Right cardiac atrium (tissue), 5 donors: ENCODE data around the gene ATP6V0C. TPM values are rescaled to one million over a fixed set of nuclear protein-coding genes. Genes with fewer than 3 reads are reported as not detected.
A peak's percentile ranks its signal among the peaks of the same experiment; 100 is the strongest.

Experiments used
- ATAC-seq, 2 donors: fragments of 200-7000 bp; cut with Tn5 transposase; one replicate each; pipeline versions ENCODE4 v1.8.0 to v1.9.1; 2020; ENCODE audit warnings: moderate library complexity in 2 of 2, mild to moderate bottlenecking in 1 of 2
- DNase-seq, 3 donors: peaks; one replicate each; pipeline ENCODE4 v3.0.0-alpha.2; 2020
- H3K27ac ChIP-seq: one replicate; pipeline ENCODE4 v1.5.1; 2013; ENCODE audit warnings: mild to moderate bottlenecking, low read length, control low read depth, moderate library complexity
- H3K27me3 ChIP-seq: one replicate; pipeline ENCODE4 v1.6.1; 2013; ENCODE audit not compliant: control insufficient read depth, insufficient read depth
- H3K4me1 ChIP-seq: one replicate; pipeline ENCODE4 v1.6.1; 2013; ENCODE audit warnings: low read length; ENCODE audit not compliant: control insufficient read depth, insufficient read depth
- H3K4me3 ChIP-seq: one replicate; pipeline ENCODE4 v1.5.1; 2013; ENCODE audit warnings: low read length, control low read depth
- H3K9me3 ChIP-seq: one replicate; pipeline ENCODE4 v1.6.1; 2013; ENCODE audit warnings: low read length; ENCODE audit not compliant: control insufficient read depth
- WGBS: extraction: QIAGEN DNeasy Blood & Tissue Kit; methylation state at CpG from one replicate; pipeline ENCODE4 v1.1.7; 2013; 5-methylcytosine and 5-hydroxymethylcytosine counted together
- intact Hi-C, 4 donors: fragments of 100-400 bp; cut with DNase I; formaldehyde crosslinking; loops; one replicate each; pipeline versions ENCODE4 v1.11.0 to v1.14.0; 2022 to 2023
- polyA plus RNA-seq: library from polyadenylated mRNA; stranded (reverse); fragments of 200-250 nt; gene quantifications from one replicate; pipeline ENCODE4 v1.2.3, GENCODE V29; 2013
- total RNA-seq, 4 donors: library from RNA; stranded (reverse); fragmentation: NEBNext Ultra II Directional; extraction: Animal tissue kit (Norgen Biotek cat#: 25700); gene quantifications; one replicate each; pipeline ENCODE4 v1.2.1, GENCODE V29; 2021
- donor health status: healthy with polysubstance abuse.
- donor health status: DM: no; HTN: yes; CAD: no.
- donor health status: DM: no; HTN: no; CAD: no.
- donor health status: DM: no; HTN: yes; CAD: no; lungs with severe emphysema.
- donor health status: DM: yes; HTN: yes; CAD: no.

The ATP6V0C gene
- total and polyA plus RNA-seq, 5 donors: 153 to 206 (median 179) TPM

- DNase-seq (peak in 1 of 3 donors; percentile 75), ATAC-seq (no peak)
- H3K4me1 ChIP-seq: peaks cover 12% of the 10 kb centered on the region
- H3K27ac ChIP-seq: no peak overlapping the region
- H3K27me3 ChIP-seq: no peaks in the 10 kb centered on the region
- H3K9me3 ChIP-seq: no peaks in the 10 kb centered on the region
- WGBS: 87% methylated on average over 20 of the region's 20 CpGs
- intact Hi-C loops: loop anchor here in 1 of 4 donors (2.0 to 5.0 kb wide), 2 partner anchors 73 to 158 kb away; partner anchors contain the start of gene CCNF
- H3K4me3 ChIP-seq: no peak overlapping the region
Observed at GRCh38 chr16:2500430-2500917, 13.3 kb upstream of the ATP6V0C start.

GRCh38 chr16:2500918-2501750 is 12.6 kb upstream of the ATP6V0C start:
- Histone ChIP-seq H3K9me3 (no peaks in the 10 kb centered on the region), H3K4me1 (peaks cover 12% of the 10 kb centered on the region), H3K4me3 (no peak overlapping the region), H3K27ac (no peak overlapping the region), H3K27me3 (no peaks in the 10 kb centered on the region)
- 37% methylated on average over 23 of the region's 23 CpGs for WGBS
- intact Hi-C loops: loop anchor here in 1 of 4 donors (2.0 to 5.0 kb wide), 2 partner anchors 74 to 158 kb away; partner anchors contain the start of gene CCNF
- ATAC-seq (peak; percentile 82 to 84), DNase-seq (peak; percentile 81 to 95 (median 94))

- no peaks in the 10 kb centered on the region for H3K27me3 ChIP-seq
- WGBS: 75% methylated on average over 18 of the region's 18 CpGs
- ATAC-seq (no peak), DNase-seq (peak in 1 of 3 donors; percentile 53)
- no peaks in the 10 kb centered on the region for H3K9me3 ChIP-seq
- no peak overlapping the region for H3K4me3 ChIP-seq
- intact Hi-C loops: loop anchor here in 1 of 4 donors (2.0 to 5.0 kb wide), 2 partner anchors 75 to 159 kb away; partner anchors contain the start of gene CCNF
- H3K27ac ChIP-seq: no peak overlapping the region
- peaks cover 12% of the 10 kb centered on the region for H3K4me1 ChIP-seq
Observed at GRCh38 chr16:2501946-2502895, 11.5 kb upstream of the ATP6V0C start.

GRCh38 chr16:2505695-2506094 is 8.1 kb upstream of the ATP6V0C start:
- 83% methylated on average over 14 of the region's 14 CpGs for WGBS
- DNase-seq: peak in 1 of 3 donors; percentile 41
- intact Hi-C loops: no loop called here

GRCh38 chr16:2507052-2507659 is 6.6 kb upstream of the ATP6V0C start:
- Histone ChIP-seq H3K27ac (no peak overlapping the region), H3K27me3 (no peaks in the 10 kb centered on the region), H3K4me3 (no peak overlapping the region), H3K4me1 (no peaks in the 10 kb centered on the region), H3K9me3 (no peaks in the 10 kb centered on the region)
- whole genome bisulfite sequencing: 73% methylated on average over 14 of the region's 14 CpGs
- intact Hi-C loops: no loop called here
- ATAC-seq (peak; percentile 1 to 5), DNase-seq (peak in 2 of 3 donors; percentile 72 to 80)

More at GRCh38 chr16:2505695-2506094, 8.1 kb upstream of the ATP6V0C start:
- no peaks in the 10 kb centered on the region for H3K27me3 ChIP-seq
- no peak overlapping the region for H3K4me3 ChIP-seq
- H3K9me3 ChIP-seq: no peaks in the 10 kb centered on the region
- peaks cover 2% of the 10 kb centered on the region for H3K4me1 ChIP-seq
- ATAC-seq: no peak
- H3K27ac ChIP-seq: no peak overlapping the region

GRCh38 chr16:2507665-2508064 is 6.1 kb upstream of the ATP6V0C start:
- H3K4me3 ChIP-seq: no peak overlapping the region
- no peaks in the 10 kb centered on the region for H3K27me3 ChIP-seq
- intact Hi-C loops: no loop called here
- DNase-seq (peak; percentile 52 to 86 (median 85)), ATAC-seq (peak; percentile 53 to 56)
- H3K4me1 ChIP-seq: no peaks in the 10 kb centered on the region
- WGBS: 84% methylated on average over 11 of the region's 11 CpGs
- no peaks in the 10 kb centered on the region for H3K9me3 ChIP-seq
- H3K27ac ChIP-seq: no peak overlapping the region

GRCh38 chr16:2508722-2509400 is 4.9 kb upstream of the ATP6V0C start:
- ATAC-seq (no peak), DNase-seq (peak in 2 of 3 donors; percentile 40 to 51)
- no peaks in the 10 kb centered on the region for H3K4me1 ChIP-seq
- H3K4me3 ChIP-seq: no peak overlapping the region
- 88% methylated on average over 18 of the region's 18 CpGs for WGBS
- H3K9me3 ChIP-seq: no peaks in the 10 kb centered on the region
- H3K27me3 ChIP-seq: no peaks in the 10 kb centered on the region
- intact Hi-C loops: no loop called here
- H3K27ac ChIP-seq: no peak overlapping the region

GRCh38 chr16:2511128-2511800 is 2.5 kb upstream of the ATP6V0C start:
- Histone ChIP-seq H3K27me3 (no peaks in the 10 kb centered on the region), H3K9me3 (no peaks in the 10 kb centered on the region), H3K4me1 (peaks cover 11% of the 10 kb centered on the region), H3K27ac (no peak overlapping the region), H3K4me3 (no peak overlapping the region)
- ATAC-seq: peak in 1 of 2 donors; percentile 45
- peak; percentile 81 to 92 (median 92) for DNase-seq
- intact Hi-C loops: no loop called here
- WGBS: 40% methylated on average over 24 of the region's 24 CpGs

- H3K4me3 ChIP-seq: no peak overlapping the region
- H3K4me1 ChIP-seq: peaks cover 17% of the 10 kb centered on the region
- 89% methylated on average over 17 of the region's 17 CpGs for WGBS
- DNase-seq (peak in 1 of 3 donors; percentile 55), ATAC-seq (no peak)
- intact Hi-C loops: no loop called here
- no peaks in the 10 kb centered on the region for H3K27me3 ChIP-seq
- H3K9me3 ChIP-seq: no peaks in the 10 kb centered on the region
- H3K27ac ChIP-seq: no peak overlapping the region
Observed at GRCh38 chr16:2511996-2512734, 1.6 kb upstream of the ATP6V0C start.
